ENCODE measurements around the gene KCTD5.
"Not testable (repeated sequence)": the region's sequence is repeated elsewhere in the genome, so short reads cannot be mapped to it uniquely, and the experiment has no call there.

The KCTD5 gene

DNA sequence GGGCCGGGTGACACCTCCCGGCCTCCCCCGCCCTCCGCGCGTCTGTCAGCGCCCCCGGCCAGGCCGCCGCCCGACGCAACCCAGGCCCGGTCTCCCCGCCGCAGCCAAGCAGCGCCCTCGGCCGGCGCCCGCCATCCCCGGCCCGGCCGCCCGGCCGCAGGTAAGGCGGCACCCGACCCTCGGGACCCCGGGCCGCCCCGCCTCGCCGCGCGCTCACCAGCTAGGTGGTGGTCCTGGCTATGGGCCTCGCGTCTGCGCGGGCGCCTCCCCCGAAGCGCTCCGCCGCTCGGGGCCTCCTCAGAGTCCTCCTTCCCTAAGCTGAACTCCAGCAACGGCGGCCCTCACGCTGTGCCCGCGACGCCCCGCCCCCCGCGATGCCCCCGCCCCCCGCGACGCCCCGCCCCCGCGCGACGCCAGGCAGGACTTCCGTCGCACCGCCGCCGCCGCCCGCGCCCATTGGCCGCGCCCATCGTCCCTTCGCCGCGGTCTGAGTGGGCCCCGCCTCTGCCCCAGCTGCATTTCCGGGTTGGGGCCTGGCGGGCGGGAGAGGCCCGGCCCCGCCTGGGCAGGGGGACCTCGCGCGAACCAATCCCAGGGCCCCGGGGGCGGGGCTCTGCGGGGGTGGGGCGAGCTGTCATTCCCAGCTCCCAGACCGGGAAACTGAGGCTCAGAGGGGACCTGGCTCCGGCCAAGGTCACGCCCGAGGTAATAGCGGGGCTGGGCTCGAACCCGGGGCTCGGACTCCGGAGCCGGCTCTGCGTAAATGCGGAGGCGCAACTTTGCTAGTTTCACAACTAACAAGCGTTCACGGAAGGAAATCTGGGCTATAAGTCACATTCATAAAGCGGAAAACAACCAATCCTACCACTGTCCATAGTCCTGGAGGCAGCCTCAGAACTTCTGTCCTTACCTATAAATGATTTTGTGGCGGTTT, 9.0 kb upstream of the KCTD5 start:
- peak; percentile 92 for DNase-seq (ENCODE audit: low read depth)

DNA sequence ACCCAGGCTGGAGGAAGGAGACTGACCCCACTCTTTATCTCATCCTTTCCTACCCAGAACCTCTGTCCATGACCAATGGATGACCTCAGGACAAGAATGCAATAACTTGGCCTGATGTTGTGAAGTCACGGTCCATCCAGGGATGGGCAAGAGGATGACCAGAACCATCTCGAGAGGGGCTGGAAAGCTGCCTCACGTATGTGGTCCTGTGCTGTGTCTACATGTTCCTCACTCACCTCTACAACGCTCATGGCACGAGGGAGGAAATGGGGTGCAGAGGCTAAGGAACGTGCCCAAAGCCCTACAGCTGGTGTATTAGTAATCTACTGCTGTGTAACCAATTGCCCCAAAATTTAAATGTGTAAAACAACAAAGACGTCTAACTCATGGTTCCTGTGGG, 7.3 kb upstream of the KCTD5 start:
- DNase-seq (ENCODE audit: low read depth), result no peak

DNA sequence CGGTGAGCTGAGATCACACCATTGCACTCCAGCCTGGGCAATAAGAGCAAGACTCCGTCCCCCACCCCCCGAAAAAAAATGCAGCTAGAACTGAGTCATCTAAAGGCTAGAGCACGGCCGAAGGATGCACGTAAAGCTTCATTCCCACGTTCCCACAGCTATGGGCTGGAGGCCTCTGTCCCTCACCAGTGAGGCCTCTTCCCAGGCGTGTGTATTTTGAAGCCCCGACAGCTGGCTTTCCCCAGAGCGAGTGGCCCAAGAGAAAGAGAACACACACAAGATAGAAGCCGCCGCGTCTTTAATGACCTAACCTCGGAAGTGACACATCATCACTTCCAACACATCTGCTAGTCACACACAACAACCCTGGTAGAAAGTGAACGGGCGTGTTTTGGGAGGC, 6.6 kb upstream of the KCTD5 start:
- DNase-seq (ENCODE audit: low read depth), result no peak

DNA sequence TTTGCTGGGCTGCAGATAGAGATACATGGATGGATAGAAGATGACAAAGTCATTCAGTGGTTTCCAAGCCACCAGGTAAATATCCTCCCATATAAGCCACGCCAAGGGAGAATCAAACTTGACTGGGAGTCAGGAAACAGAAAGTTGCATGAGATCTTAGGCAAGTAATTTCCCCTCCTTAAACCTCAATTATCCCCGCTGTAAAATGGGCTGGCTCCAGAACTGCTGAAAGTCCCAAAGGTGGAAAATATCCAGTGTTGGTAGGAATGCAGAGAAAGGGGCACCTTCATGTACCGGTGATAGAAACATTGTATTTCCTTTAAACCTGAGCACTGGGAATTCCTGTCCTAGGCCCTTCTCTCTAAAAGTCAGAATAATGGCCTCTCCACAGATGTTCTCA, 5.4 kb upstream of the KCTD5 start:
- not testable (repeated sequence) for DNase-seq (ENCODE audit: low read depth)

DNA sequence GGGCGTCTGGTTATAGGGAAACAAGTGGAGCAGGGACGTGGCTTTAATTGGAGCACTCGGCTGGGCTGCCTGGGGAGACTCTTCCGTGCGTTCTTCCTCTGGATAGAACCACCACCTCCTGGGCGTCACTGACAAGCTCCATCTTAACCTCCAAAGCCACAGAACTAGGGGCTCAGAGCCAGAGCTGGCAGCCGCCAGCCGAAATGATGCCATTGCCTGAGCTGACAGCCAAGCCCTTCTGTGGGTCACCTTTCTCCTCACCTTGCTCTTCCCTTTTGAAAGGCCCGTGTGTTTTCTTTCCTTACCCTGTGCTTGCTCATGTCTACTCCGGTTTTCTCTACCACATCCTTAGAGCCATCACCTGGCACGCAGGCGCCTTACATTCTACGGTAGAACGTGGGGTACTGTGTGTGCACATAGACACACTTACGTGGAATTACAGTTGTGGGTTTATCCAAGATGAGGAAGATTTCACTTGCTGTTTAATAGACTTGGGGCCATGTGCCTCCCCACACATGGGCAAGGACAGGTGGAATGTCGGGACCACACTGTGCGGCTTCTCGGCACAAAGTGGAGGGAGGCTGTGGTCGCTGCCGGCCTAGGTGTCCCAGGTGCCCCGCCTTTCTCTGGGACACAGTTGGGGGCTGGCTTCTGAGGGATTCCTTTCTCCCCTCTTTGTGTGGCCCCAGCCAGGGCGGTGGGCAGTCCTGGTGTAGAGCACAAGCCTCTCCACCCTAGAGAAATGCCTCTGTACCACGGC, 3.9 kb upstream of the KCTD5 start:
- DNase-seq (ENCODE audit: low read depth), result not testable (repeated sequence)

DNA sequence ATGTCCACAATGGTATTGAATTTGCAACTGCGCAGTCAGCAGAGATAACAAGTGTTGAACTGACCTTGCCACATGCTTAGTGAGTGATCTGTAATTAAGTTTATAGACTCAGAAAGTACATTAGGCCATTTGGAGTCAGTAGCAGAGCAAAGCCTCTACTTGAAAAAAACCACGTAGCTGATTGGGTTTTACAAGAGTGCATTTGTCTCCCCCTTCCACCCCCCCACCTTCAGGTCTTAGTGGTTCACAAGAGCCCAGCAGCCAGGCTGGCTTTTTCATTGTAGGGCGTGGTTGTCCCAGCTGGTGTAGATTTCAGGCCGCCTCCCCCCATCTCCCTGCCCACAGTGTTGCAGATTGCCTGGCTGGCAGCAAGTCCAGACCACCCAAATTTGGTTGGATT, 2.4 kb upstream of the KCTD5 start:
- not testable (repeated sequence) for DNase-seq (ENCODE audit: low read depth)

- DNase-seq (ENCODE audit: low read depth), result not testable (repeated sequence)
Measured at GRCh38 chr16:2680360-2680759, 2.0 kb upstream of the KCTD5 start.

DNA sequence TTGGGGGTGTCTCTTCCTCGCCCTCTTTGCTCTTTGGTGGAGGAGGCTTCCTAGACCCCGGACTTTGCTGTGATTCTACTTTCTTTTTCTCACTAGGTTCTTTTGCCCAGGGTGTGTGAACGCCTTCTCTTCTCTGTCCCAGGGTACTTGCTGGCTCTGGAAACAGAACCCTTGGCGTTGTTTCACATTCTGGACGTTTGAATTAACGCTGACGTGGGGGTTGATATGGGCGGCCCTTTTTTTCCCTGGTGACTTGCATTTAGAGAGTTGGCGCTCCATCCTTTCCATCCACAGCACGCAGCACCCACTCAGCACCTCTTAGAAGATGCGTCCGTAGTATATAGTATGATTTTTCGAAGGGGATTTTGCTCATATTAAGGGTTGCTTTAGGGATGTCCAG, 718 bp downstream of the KCTD5 start:
- not testable (repeated sequence) for DNase-seq (ENCODE audit: low read depth)

DNA sequence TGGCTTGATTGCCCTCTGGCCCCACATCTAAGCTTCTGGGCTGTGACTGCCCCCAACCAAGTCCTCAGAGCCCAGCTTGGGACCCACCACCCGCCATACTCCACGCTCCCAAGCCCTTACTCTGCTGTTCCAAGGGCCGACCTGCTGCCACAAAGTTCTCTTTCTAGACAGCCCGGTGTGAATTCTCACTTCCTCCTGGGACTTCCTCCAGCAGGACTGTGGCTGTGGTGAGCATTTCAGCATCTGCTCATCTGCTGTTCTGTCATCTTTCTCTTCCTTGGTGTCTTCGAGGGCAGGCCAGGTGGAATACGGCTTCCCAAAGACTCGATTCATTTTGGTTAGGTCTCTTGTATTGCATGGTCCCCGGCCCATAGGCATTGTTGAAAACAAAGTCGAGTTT, 3.8 kb downstream of the KCTD5 start:
- not testable (repeated sequence) for DNase-seq (ENCODE audit: low read depth)

- DNase-seq (ENCODE audit: low read depth), result no peak
Measured at GRCh38 chr16:2686912-2687507, 4.7 kb downstream of the KCTD5 start.

DNA sequence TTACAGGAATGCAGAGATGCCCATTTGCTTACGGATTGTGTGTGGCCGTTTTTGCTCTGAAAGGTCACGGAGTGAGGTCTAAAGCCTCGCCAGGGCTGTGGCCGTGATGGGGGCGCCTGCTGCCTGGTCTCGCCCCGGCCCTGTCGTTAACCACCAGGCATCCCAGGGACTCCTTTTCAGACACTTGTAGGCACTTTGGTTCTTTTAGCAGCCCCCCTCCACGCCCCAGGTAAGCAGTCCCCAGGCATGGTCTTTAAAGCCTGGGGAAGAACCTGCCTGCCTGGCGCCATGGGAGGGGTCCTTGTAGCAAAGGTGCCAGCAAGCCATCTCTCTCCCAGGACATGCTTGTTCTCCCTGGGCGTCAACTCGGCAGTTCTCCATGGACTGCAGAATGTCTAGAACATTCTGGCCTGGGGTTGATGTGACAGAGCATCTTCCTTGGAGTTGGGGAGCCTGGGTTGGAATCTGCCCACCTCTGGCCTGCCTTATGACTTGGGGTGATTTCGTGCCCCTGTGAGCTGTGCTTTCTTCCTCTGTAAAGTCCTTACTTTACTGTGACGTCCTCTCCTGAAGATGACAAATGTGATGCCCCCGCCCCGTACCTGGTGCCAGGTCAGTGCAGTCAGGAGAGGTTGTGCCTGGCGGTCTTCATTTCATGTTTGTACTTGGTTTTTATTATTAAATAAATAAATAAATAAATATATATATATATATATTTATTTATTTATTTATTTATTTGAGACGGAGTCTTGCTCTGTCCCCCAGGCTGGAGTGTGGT, 5.4 kb downstream of the KCTD5 start:
- DNase-seq (ENCODE audit: low read depth), result no peak

- not testable (repeated sequence) for DNase-seq (ENCODE audit: low read depth)
Measured at GRCh38 chr16:2689422-2689821, 7.1 kb downstream of the KCTD5 start.

DNA sequence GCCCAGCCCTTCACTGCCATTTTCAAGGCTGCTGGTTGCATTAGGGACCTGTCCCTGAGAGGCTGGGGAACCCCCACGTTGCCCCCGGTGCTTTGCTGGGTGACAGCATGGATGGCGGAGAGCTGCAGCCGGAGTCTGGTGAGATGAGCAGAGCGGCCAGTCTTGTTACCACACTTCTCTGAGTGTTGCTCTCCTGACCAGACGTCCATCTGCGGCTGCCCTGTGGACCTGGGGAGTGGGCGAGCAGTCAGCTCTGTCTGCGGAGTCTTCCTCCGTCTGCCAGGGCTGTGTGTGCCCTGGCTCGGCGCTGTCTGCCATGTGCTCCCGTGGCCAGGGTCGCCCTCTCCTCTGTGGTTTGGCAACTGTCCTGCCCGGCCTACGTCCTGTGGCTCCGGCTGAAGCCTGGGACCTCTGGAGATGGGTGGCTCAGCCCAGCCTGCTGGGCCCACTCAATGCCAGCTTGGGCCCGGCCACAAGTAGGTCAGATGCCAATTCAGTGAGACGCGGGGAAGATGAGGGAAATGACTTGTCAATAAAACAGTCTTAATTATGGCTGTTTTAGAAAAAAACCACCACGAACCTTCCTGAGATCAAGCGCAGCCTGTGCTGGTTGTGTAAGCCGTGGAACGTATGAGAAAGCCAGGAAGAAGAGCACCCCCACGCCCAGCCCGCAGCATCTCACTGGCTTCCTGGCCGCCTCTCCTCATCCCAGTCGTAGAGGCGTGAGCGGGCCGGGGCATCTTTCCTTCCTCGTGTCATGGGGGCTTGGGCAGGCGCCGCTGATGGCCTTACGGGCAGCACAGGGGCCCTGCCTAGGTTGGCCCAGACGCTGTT, 7.9 kb downstream of the KCTD5 start:
- DNase-seq (ENCODE audit: low read depth), result no peak

GRCh38 chr16:2690852-2691251, 8.5 kb downstream of the KCTD5 start:
- DNase-seq (ENCODE audit: low read depth), result no peak

- DNase-seq (ENCODE audit: low read depth), result no peak
Measured at GRCh38 chr16:2691491-2692248, 9.3 kb downstream of the KCTD5 start.

GRCh38 chr16:2692251-2692947, 10.1 kb downstream of the KCTD5 start:
- DNase-seq (ENCODE audit: low read depth), result no peak

DNA sequence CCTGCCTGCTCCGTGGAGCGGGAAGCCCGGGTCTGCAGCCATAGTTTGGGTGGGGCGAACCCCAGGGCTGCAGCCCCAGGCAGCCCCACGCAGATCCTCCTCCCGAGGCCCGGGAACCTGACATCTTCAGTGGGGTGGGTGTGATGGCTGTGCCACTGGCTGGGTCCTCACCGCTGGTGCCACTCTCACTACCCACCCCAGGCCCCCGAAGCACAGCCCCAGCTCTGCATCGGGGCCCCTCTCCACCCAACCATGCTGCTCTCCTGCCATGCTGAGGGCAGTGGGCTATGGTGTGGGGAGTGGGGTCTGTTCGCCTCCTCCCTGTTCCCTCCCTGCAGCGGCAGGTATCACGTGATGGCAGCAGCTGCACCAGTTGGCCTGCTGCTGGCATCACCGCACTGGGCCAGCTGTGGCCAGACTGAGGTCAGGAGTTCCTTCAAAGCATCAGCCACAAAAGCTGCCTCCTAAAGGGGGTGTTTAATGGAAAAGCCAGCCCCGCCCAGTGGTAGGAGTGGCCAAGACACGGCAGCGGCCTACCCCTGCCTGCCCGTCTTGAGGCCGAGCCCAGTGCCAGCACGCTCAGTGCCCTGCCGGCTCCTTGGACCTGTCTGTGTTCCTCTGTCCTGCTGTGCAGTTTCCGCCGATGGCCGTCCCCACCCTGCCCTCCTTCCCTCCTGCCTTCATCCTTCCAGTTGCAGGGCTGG, 10.8 kb downstream of the KCTD5 start:
- no peak for DNase-seq (ENCODE audit: low read depth)

GRCh38 chr16:2696601-2697250, 14.4 kb downstream of the KCTD5 start:
- not testable (repeated sequence) for DNase-seq (ENCODE audit: low read depth)

All from stimulated activated CD8-positive, alpha-beta memory T cell treated with anti-CD3 and anti-CD28 coated beads, Interleukin-12 subunit alpha, Interleukin-12 subunit beta, amount 100 ng/mL, for 4 hours (primary cell).